ENCODE results near the gene PTPN9.

Gene PTPN9

GRCh38 chr15:75578948-75579920 lies at the start of gene PTPN9:
PTPN9 (minus strand) TSS chr15:75579315; CDS start chr15:75578776, 539 bp downstream.
- TF ChIP-seq GATA2 (IDR thresholded peaks at IDR 0.05; ENCODE audit: low read depth, low read length): no peak
- TF ChIP-seq GATA3 (IDR thresholded peaks at IDR 0.05; ENCODE audit: low read depth, low read length): no peak

GRCh38 chr15:75625542-75626347 lies 46.6 kb upstream of the PTPN9 start, which contains the start of gene SNUPN:
SNUPN (minus strand) TSS chr15:75625725; CDS start chr15:75621051, 4,674 bp downstream.
- TF ChIP-seq GATA3 (IDR thresholded peaks at IDR 0.05; ENCODE audit: low read depth, low read length) (no peak), GATA2 (IDR thresholded peaks at IDR 0.05; ENCODE audit: low read depth, low read length) (no peak)

GRCh38 chr15:75622505-75622904 lies 43.4 kb upstream of the PTPN9 start:
- no peak for TF ChIP-seq GATA3 (IDR thresholded peaks at IDR 0.05; ENCODE audit: low read depth, low read length)
- no peak for TF ChIP-seq GATA2 (IDR thresholded peaks at IDR 0.05; ENCODE audit: low read depth, low read length)

- TF ChIP-seq GATA3 (IDR thresholded peaks at IDR 0.05; ENCODE audit: low read depth, low read length) (no peak), GATA2 (IDR thresholded peaks at IDR 0.05; ENCODE audit: low read depth, low read length) (no peak)
Observed at GRCh38 chr15:75620841-75621391, 41.8 kb upstream of the PTPN9 start.

- TF ChIP-seq GATA2 (IDR thresholded peaks at IDR 0.05; ENCODE audit: low read depth, low read length) (no peak), GATA3 (IDR thresholded peaks at IDR 0.05; ENCODE audit: low read depth, low read length) (no peak)
Observed at GRCh38 chr15:75620058-75620820, 41.1 kb upstream of the PTPN9 start.

GRCh38 chr15:75616766-75617165 lies 37.7 kb upstream of the PTPN9 start:
- no peak for TF ChIP-seq GATA2 (IDR thresholded peaks at IDR 0.05; ENCODE audit: low read depth, low read length)
- no peak for TF ChIP-seq GATA3 (IDR thresholded peaks at IDR 0.05; ENCODE audit: low read depth, low read length)

- no peak for TF ChIP-seq GATA3 (IDR thresholded peaks at IDR 0.05; ENCODE audit: low read depth, low read length)
- TF ChIP-seq GATA2 (IDR thresholded peaks at IDR 0.05; ENCODE audit: low read depth, low read length): no peak
Observed at GRCh38 chr15:75606711-75607699, 27.9 kb upstream of the PTPN9 start.

GRCh38 chr15:75606026-75606425 lies 26.9 kb upstream of the PTPN9 start:
- no peak for TF ChIP-seq GATA2 (IDR thresholded peaks at IDR 0.05; ENCODE audit: low read depth, low read length)
- no peak for TF ChIP-seq GATA3 (IDR thresholded peaks at IDR 0.05; ENCODE audit: low read depth, low read length)

GRCh38 chr15:75599401-75599800 lies 20.3 kb upstream of the PTPN9 start:
- TF ChIP-seq GATA3 (IDR thresholded peaks at IDR 0.05; ENCODE audit: low read depth, low read length): no peak

- no peak for TF ChIP-seq GATA2 (IDR thresholded peaks at IDR 0.05; ENCODE audit: low read depth, low read length)
- no peak for TF ChIP-seq GATA3 (IDR thresholded peaks at IDR 0.05; ENCODE audit: low read depth, low read length)
Observed at GRCh38 chr15:75598361-75598760, 19.2 kb upstream of the PTPN9 start.

- no peak for TF ChIP-seq GATA3 (IDR thresholded peaks at IDR 0.05; ENCODE audit: low read depth, low read length)
- TF ChIP-seq GATA2 (IDR thresholded peaks at IDR 0.05; ENCODE audit: low read depth, low read length): no peak
Observed at GRCh38 chr15:75597667-75598341, 18.7 kb upstream of the PTPN9 start.

Measured in SH-SY5Y (cell line).